HG02870 (cell line): ENCODE measurements around the gene GNAS-AS1.

Experiments used
- ATAC-seq: cut with Tn5 transposase; IDR thresholded peaks from one replicate; pipeline ENCODE4 v1.9.1; 2021; ENCODE audit warnings: mild to moderate bottlenecking, moderate library complexity; ENCODE audit not compliant: unreplicated experiment

Gene GNAS-AS1

GRCh38 chr20:58863044-58863790 lies 12.5 kb upstream of the GNAS-AS1 start:
- ATAC-seq, result no peak

GRCh38 chr20:58855506-58856389 lies 5.0 kb upstream of the GNAS-AS1 start:
- ATAC-seq, result no peak

- no peak for ATAC-seq
These were observed 4.2 kb upstream of the GNAS-AS1 start for GRCh38 chr20:58854638-58855471.

- no peak for ATAC-seq
These were observed 3.4 kb upstream of the GNAS-AS1 start for GRCh38 chr20:58853976-58854637.

GRCh38 chr20:58853466-58853865 lies 2.8 kb upstream of the GNAS-AS1 start:
- ATAC-seq, result no peak

- no peak for ATAC-seq
These were observed 2.0 kb upstream of the GNAS-AS1 start, which contains the start of gene GNAS for GRCh38 chr20:58852543-58853271. Gene GNAS, plus strand, starts transcription at chr20:58852716.

GRCh38 chr20:58851969-58852458 lies 1.3 kb upstream of the GNAS-AS1 start:
- ATAC-seq, result no peak

- no peak for ATAC-seq
These were observed 693 bp upstream of the GNAS-AS1 start for GRCh38 chr20:58851221-58851968.

- ATAC-seq, result no peak
These were observed 3.2 kb downstream of the GNAS-AS1 start for GRCh38 chr20:58847463-58847862.

- ATAC-seq, result no peak
These were observed 5.0 kb downstream of the GNAS-AS1 start for GRCh38 chr20:58845706-58846105.

- no peak for ATAC-seq
These were observed 7.6 kb downstream of the GNAS-AS1 start for GRCh38 chr20:58843128-58843556.

- ATAC-seq, result no peak
These were observed 8.4 kb downstream of the GNAS-AS1 start for GRCh38 chr20:58842276-58842675.

GRCh38 chr20:58841539-58842264 lies 9.0 kb downstream of the GNAS-AS1 start:
- ATAC-seq, result no peak

GRCh38 chr20:58840816-58841538 lies 9.7 kb downstream of the GNAS-AS1 start:
- ATAC-seq, result no peak

GRCh38 chr20:58839991-58840747 lies 10.5 kb downstream of the GNAS-AS1 start:
- no peak for ATAC-seq

- ATAC-seq, result no peak
These were observed 11.2 kb downstream of the GNAS-AS1 start for GRCh38 chr20:58839474-58839874.

- no peak for ATAC-seq
These were observed 12.5 kb downstream of the GNAS-AS1 start for GRCh38 chr20:58838174-58838573.
